CD14-positive monocyte (primary cell): ENCODE results near the gene KRT13. TPM values are rescaled to one million over a fixed set of nuclear protein-coding genes. Genes with fewer than 3 reads are reported as not detected.

Experiments used
- DNase-seq, 3 donors: peaks; one replicate each; pipeline ENCODE4 v3.0.0-alpha.2; 2011 to 2022
- H2AFZ ChIP-seq: 2 replicates; pipeline ENCODE4 v1.6.0; 2012; ENCODE audit warnings: mild to moderate bottlenecking, low read depth, low read length, inconsistent platforms; ENCODE audit not compliant: insufficient read depth, poor library complexity, severe bottlenecking
- H3K27ac ChIP-seq, 2 donors: 1 replicate in 1 of 2; 2 replicates in 1 of 2; pipeline ENCODE4 v1.5.1; 2012 to 2013; ENCODE audit warnings: low read length in 2 of 2, control low read depth in 1 of 2, inconsistent platforms in 1 of 2, low read depth in 1 of 2, mild to moderate bottlenecking in 1 of 2
- H3K27me3 ChIP-seq, 2 donors: one replicate each; pipeline versions ENCODE4 v1.6.0 to v1.6.1; 2011 to 2013; ENCODE audit warnings: low read length in 2 of 2; ENCODE audit not compliant: control insufficient read depth in 2 of 2, insufficient read depth in 2 of 2
- H3K36me3 ChIP-seq, 2 donors: replicated peaks in 1 of 2; 1 replicate in 1 of 2; 2 replicates in 1 of 2; pipeline versions ENCODE4 v1.5.1 to v1.6.1; 2012 to 2013; ENCODE audit warnings: low read length in 2 of 2, control low read depth in 1 of 2, inconsistent platforms in 1 of 2, mild to moderate bottlenecking in 1 of 2; ENCODE audit not compliant: insufficient read depth in 2 of 2, control insufficient read depth in 1 of 2
- H3K4me1 ChIP-seq, 2 donors: 1 replicate in 1 of 2; 2 replicates in 1 of 2; pipeline versions ENCODE4 v1.5.1 to v1.6.1; 2012 to 2013; ENCODE audit warnings: low read length in 2 of 2, control low read depth in 1 of 2, inconsistent platforms in 1 of 2, mild to moderate bottlenecking in 1 of 2, moderate library complexity in 1 of 2; ENCODE audit not compliant: insufficient read depth in 2 of 2, control insufficient read depth in 1 of 2
- H3K4me2 ChIP-seq: replicated peaks from 2 replicates; pipeline ENCODE3; 2012; ENCODE audit warnings: low read length, moderate library complexity, mild to moderate bottlenecking; ENCODE audit not compliant: poor library complexity, severe bottlenecking; ENCODE audit errors: extremely low read depth
- H3K4me3 ChIP-seq, 3 experiments: fragments of 200-600 bp in 1 of 3; sonication (generic) in 1 of 3; replicated peaks in 1 of 3; 1 replicate in 2 of 3; 2 replicates in 1 of 3; pipeline ENCODE4 v1.5.1; 2011 to 2013; ENCODE audit warnings: low read length in 3 of 3, mild to moderate bottlenecking in 3 of 3, control low read depth in 2 of 3, low read depth in 2 of 3, inconsistent platforms in 1 of 3, moderate library complexity in 1 of 3
- H3K79me2 ChIP-seq: 2 replicates; pipeline ENCODE4 v1.6.0; 2012; ENCODE audit warnings: mild to moderate bottlenecking, control low read depth, inconsistent platforms, low read length, moderate library complexity; ENCODE audit not compliant: insufficient read depth
- H3K9ac ChIP-seq: 2 replicates; pipeline ENCODE4 v1.6.0; 2017; ENCODE audit warnings: low read length, mild to moderate bottlenecking; ENCODE audit not compliant: insufficient read depth, poor library complexity, severe bottlenecking
- H3K9me3 ChIP-seq, 2 donors: replicated peaks in 1 of 2; 1 replicate in 1 of 2; 2 replicates in 1 of 2; pipeline versions ENCODE4 v1.5.1 to v1.6.1; 2012 to 2013; ENCODE audit warnings: low read length in 2 of 2, control low read depth in 1 of 2; ENCODE audit not compliant: control insufficient read depth in 1 of 2, insufficient read depth in 1 of 2
- H4K20me1 ChIP-seq: 2 replicates; pipeline ENCODE4 v1.6.0; 2012; ENCODE audit warnings: mild to moderate bottlenecking, low read length, control low read depth, moderate library complexity; ENCODE audit not compliant: insufficient read depth
- H3K27ac Mint-ChIP-seq, 7 donors: one replicate each; pipeline ENCODE4 v1.8.0; 2020; ENCODE audit warnings: mild to moderate bottlenecking in 7 of 7, mixed read lengths in 7 of 7, moderate library complexity in 6 of 7, inconsistent platforms in 2 of 7
- H3K27me3 Mint-ChIP-seq, 3 donors: one replicate each; pipeline ENCODE4 v1.8.0; 2021 to 2022; ENCODE audit warnings: low read depth in 3 of 3, mild to moderate bottlenecking in 3 of 3, mixed read lengths in 3 of 3, moderate library complexity in 3 of 3, inconsistent platforms in 1 of 3
- H3K36me3 Mint-ChIP-seq, 2 donors: one replicate each; pipeline ENCODE4 v1.8.0; 2020; ENCODE audit warnings: mixed read lengths in 2 of 2, inconsistent platforms in 1 of 2, mild to moderate bottlenecking in 1 of 2
- H3K4me1 Mint-ChIP-seq: one replicate; pipeline ENCODE4 v1.8.0; 2020; ENCODE audit warnings: mild to moderate bottlenecking, mixed read lengths
- H3K4me3 Mint-ChIP-seq, 2 donors: one replicate each; pipeline ENCODE4 v1.8.0; 2020; ENCODE audit warnings: mild to moderate bottlenecking in 2 of 2, mixed read lengths in 2 of 2, moderate library complexity in 1 of 2
- H3K9me3 Mint-ChIP-seq, 7 donors: one replicate each; pipeline ENCODE4 v1.8.0; 2020 to 2022; ENCODE audit warnings: mixed read lengths in 7 of 7, mild to moderate bottlenecking in 6 of 7, moderate library complexity in 6 of 7, inconsistent platforms in 2 of 7
- WGBS: methylation state at CpG from one replicate; pipeline ENCODE4 v1.1.5; 2013; ENCODE audit warnings: missing lambda C conversion rate; ENCODE audit not compliant: insufficient coverage; 5-methylcytosine and 5-hydroxymethylcytosine counted together
- intact Hi-C, 2 donors: fragments of 100-400 bp; cut with micrococcal nuclease; formaldehyde crosslinking; loops; one replicate each; pipeline versions ENCODE4 v1.15.0 to v1.15.1; 2023
- polyA plus RNA-seq, 3 donors: library from polyadenylated mRNA; depleted of rRNA in 1 of 3; unstranded in 2 of 3; stranded (reverse) in 1 of 3; fragments of 300-500 nt in 2 of 3; fragments of >200 nt in 1 of 3; fragmentation: Illumina TruSeq in 2 of 3; gene quantifications; 1 replicate in 2 of 3; 2 replicates in 1 of 3; pipeline ENCODE4 v1.2.3, GENCODE V29; 2012 to 2021
- TF ChIP-seq, protein P1 (sequence below): fragments of 200-600 bp; IDR thresholded peaks from one replicate; pipeline ENCODE4 v1.8.0; 2022; ENCODE audit warnings: antibody characterized with exemption, mild to moderate bottlenecking

Gene KRT13
- polyA plus RNA-seq, 3 donors = not detected

DNA sequence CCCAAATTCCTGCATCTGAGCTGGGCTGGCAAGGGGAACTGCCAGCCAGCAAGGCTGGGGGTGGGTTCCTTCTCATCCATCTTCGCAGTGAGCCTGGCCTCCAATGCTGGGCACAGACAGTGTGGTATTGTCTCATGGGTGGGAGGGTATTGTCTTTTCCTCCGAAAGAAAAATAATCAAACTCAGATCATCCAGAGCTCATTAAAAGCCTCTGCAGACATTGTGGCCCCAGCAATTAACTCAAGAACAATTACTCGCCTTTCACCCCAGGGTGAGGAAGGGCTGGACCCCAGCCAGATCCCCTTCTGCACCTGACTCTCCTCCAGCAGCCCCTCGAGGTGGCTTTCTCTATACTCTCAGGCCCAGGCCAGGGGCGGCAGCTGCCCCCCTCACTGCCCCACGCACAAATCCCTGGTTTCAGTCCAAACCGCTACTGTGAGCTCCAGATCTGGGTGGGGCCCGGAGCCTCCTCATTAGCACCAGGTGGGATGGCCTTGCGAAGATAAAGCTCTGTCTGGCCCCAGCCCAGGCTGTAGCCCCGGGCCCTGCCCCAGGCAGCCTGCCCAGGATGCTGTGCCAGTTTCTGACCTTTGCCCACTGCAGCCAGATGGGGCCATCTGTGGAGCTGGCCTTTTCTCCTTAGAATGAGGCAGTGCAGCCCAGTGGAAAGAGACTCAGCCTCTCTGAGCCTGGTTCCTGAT, 15.6 kb upstream of the KRT13 start:
- TF ChIP-seq, protein P1, sequence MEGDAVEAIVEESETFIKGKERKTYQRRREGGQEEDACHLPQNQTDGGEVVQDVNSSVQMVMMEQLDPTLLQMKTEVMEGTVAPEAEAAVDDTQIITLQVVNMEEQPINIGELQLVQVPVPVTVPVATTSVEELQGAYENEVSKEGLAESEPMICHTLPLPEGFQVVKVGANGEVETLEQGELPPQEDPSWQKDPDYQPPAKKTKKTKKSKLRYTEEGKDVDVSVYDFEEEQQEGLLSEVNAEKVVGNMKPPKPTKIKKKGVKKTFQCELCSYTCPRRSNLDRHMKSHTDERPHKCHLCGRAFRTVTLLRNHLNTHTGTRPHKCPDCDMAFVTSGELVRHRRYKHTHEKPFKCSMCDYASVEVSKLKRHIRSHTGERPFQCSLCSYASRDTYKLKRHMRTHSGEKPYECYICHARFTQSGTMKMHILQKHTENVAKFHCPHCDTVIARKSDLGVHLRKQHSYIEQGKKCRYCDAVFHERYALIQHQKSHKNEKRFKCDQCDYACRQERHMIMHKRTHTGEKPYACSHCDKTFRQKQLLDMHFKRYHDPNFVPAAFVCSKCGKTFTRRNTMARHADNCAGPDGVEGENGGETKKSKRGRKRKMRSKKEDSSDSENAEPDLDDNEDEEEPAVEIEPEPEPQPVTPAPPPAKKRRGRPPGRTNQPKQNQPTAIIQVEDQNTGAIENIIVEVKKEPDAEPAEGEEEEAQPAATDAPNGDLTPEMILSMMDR = no peak
- Histone ChIP-seq H3K27me3 (peaks cover 2 to 13% of the 10 kb centered on the region in 2 donors), H3K9ac (no peak overlapping the region), H3K4me1 (peaks cover 9 to 11% of the 10 kb centered on the region in 2 donors), H3K9me3 (no peaks in the 10 kb centered on the region), H4K20me1 (no peaks in the 10 kb centered on the region), H3K79me2 (no peaks in the 10 kb centered on the region), H3K4me2 (no peak overlapping the region), H3K27ac (no peak overlapping the region), H2AFZ (no peak overlapping the region), H3K36me3 (no peaks in the 10 kb centered on the region), H3K4me3 (no peak overlapping the region)
- no peak overlapping the region for H3K4me3 Mint-ChIP-seq
- intact Hi-C loops = no loop called here
- no peak for DNase-seq
- H3K4me1 Mint-ChIP-seq = peaks cover 9% of the 10 kb centered on the region
- H3K27ac Mint-ChIP-seq = no peak overlapping the region
- peaks cover 0 to 1% (median 0%) of the 10 kb centered on the region in 7 donors for H3K9me3 Mint-ChIP-seq
- H3K36me3 Mint-ChIP-seq = no peaks in the 10 kb centered on the region
- peaks cover 13 to 24% (median 15%) of the 10 kb centered on the region in 3 donors for H3K27me3 Mint-ChIP-seq
- 90% methylated on average over 8 of the region's 10 CpGs for WGBS

DNA sequence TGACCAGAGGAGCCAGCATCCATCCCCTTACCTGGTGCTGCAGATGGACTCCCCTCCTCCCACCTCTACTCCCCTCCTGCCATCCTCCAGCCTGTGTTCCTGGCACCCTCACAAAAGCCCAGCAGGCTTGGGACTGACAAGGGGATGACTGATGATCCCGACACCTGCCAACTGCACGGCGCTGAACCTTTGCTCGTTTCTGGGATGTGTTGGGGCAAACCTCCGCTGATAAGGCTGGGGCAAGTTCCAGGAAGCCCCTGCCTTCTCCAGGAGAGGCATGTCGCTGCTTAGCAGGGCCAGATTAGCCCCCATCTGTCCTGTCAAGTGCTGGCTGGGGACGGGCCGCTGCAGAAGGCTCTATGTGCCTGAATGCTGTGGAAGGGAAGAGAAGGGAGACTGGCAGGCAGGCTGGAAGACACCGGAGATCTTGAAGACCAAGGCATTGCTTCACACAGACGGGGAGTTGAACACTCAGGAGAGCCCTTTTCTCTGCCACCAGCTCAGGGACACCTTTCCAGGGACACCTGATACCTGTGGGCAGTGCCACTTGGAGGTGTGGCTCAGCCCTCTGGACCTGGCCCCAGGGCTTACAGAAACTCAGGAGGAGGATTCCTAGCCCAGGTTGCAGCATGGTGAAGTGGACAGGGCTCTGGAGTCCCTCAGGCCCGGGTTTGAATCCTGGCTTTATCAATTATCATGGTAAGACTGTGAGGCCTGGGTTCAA, 14.3 kb upstream of the KRT13 start:
- H3K27ac Mint-ChIP-seq = peak overlapping the region in 1 of 7 donors; percentile 74
- DNase-seq = no peak
- H3K79me2 ChIP-seq = no peaks in the 10 kb centered on the region
- H3K9me3 Mint-ChIP-seq = no peaks in the 10 kb centered on the region
- no peaks in the 10 kb centered on the region for H3K36me3 ChIP-seq
- H3K4me1 Mint-ChIP-seq = peaks cover 9% of the 10 kb centered on the region
- no peak overlapping the region for H3K4me3 Mint-ChIP-seq
- TF ChIP-seq, protein P1 = no peak
- WGBS = 82% methylated on average over 9 of the region's 11 CpGs
- no peaks in the 10 kb centered on the region for H4K20me1 ChIP-seq
- no peaks in the 10 kb centered on the region for H3K36me3 Mint-ChIP-seq
- no peak overlapping the region for H3K9ac ChIP-seq
- H3K4me3 ChIP-seq = no peak overlapping the region
- no peaks in the 10 kb centered on the region for H3K9me3 ChIP-seq
- H3K27ac ChIP-seq = no peak overlapping the region
- intact Hi-C loops = no loop called here
- no peak overlapping the region for H2AFZ ChIP-seq
- H3K27me3 ChIP-seq = peaks cover 0 to 2% of the 10 kb centered on the region in 2 donors
- H3K4me1 ChIP-seq = peaks cover 9 to 11% of the 10 kb centered on the region in 2 donors
- peaks cover 6 to 17% (median 10%) of the 10 kb centered on the region in 3 donors for H3K27me3 Mint-ChIP-seq
- H3K4me2 ChIP-seq = no peak overlapping the region
